Measurements from ENCODE around the gene OTOA. TPM values are rescaled to one million over a fixed set of nuclear protein-coding genes. Genes with fewer than 3 reads are reported as not detected.
A peak's percentile ranks its signal among the peaks of the same experiment; 100 is the strongest.
"Not testable (repeated sequence)": the region's sequence is repeated elsewhere in the genome, so short reads cannot be mapped to it uniquely, and the experiment has no call there.

The OTOA gene
- total and polyA plus RNA-seq, 2 of the 13 experiments (the other 11 are each of a cell fraction or from before 2014, with no cell fraction given): 0.05 to 0.15 TPM

DNA sequence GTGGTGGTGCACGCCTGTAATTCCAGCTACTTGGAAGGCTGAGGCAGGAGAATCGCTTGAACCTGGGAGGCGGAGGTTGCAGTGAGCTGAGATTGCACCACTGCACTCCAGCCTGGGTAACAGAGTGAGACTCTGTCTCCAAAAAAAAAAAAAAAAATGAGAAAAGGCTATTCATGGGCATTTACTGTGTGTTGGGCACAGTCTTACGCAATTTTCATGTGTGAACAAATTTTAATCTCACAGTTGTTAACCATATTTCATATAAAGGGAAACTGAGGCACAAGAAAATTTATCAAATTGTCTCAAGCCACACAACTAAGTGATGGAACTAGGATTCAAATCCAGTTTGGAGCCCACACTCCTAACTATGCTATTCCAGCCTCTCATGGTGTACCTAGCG, 16.9 kb downstream of the OTOA start:
- whole genome bisulfite sequencing (ENCODE audit: low lambda C conversion rate): 57% methylated on average over 5 of the region's 5 CpGs
- H3K9ac ChIP-seq (ENCODE audit: insufficient read depth, low read depth, low read length); intact Hi-C loops (cut with micrococcal nuclease; ENCODE audit: unreplicated experiment); H3K27me3 ChIP-seq (ENCODE audit: control insufficient read depth in 1 of 2, insufficient read depth in 2 of 2, low read length in 2 of 2); CTCF ChIA-PET (ENCODE audit: low intra/inter-chr PET ratio, low total read pairs); BruUV-seq (replicated peaks); H3K79me2 ChIP-seq (ENCODE audit: insufficient read depth, low read length); H3K9me3 ChIP-seq (ENCODE audit: low read length); FAIRE-seq; in situ Hi-C loops (cut with HindIII; ENCODE audit: extremely low pct_ligation_motif_present, low pct_unique_long_range_greater_than_20kb); H3K4me1 ChIP-seq (ENCODE audit: insufficient read depth, low read length); H3K4me2 ChIP-seq (ENCODE audit: low read depth, low read length); POLR2A ChIA-PET; ATAC-seq; H3K27ac ChIP-seq (ENCODE audit: extremely low read length, insufficient read depth, low read length); DNase-seq (ENCODE audit: low spot score); H3K4me3 ChIP-seq (replicated peaks in 1 of 3; ENCODE audit: insufficient read depth in 1 of 3, low read depth in 2 of 3, low read length in 3 of 3); H4K20me1 ChIP-seq (ENCODE audit: insufficient read depth, low read length); H2AFZ ChIP-seq (ENCODE audit: low read length); H3K36me3 ChIP-seq (replicated peaks in 1 of 2; ENCODE audit: control insufficient read depth in 1 of 2, insufficient read depth in 2 of 2, low read length in 2 of 2): not testable (repeated sequence)
- TF ChIP-seq CEBPB (IDR thresholded peaks at IDR 0.05; ENCODE audit: borderline replicate concordance, low read depth, low read length): peak; percentile 67; the same call in 1 of the 2 replicates

DNA sequence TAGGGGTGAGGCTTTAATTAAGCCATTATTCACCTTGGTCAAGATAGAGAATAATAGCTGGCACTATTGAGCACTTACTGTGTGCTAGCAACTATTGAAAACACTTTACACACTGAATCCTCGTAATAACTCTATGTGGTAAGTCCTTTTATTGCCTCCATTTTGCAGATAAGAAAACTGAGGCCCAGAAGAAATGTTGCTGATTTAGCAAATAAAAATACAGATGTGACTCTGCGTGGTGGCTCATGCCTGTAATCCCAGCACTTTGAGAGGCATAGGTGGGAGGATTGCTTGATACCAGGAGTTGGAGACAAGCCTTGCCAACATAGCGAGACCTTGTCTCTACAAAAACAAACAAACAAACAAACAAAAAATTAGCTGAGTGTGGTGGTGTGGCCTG, 19.4 kb downstream of the OTOA start:
- FAIRE-seq (no peak), DNase-seq (ENCODE audit: low spot score) (no peak), ATAC-seq (no peak)
- Histone ChIP-seq H3K27ac (ENCODE audit: extremely low read length, insufficient read depth, low read length) (no peak overlapping the region), H4K20me1 (ENCODE audit: insufficient read depth, low read length) (no peaks in the 10 kb centered on the region), H3K4me3 (replicated peaks in 1 of 3; ENCODE audit: insufficient read depth in 1 of 3, low read depth in 2 of 3, low read length in 3 of 3) (no peak overlapping the region), H3K4me2 (ENCODE audit: low read depth, low read length) (no peak overlapping the region), H3K9ac (ENCODE audit: insufficient read depth, low read depth, low read length) (no peak overlapping the region), H3K4me1 (ENCODE audit: insufficient read depth, low read length) (no peaks in the 10 kb centered on the region), H3K36me3 (replicated peaks in 1 of 2; ENCODE audit: control insufficient read depth in 1 of 2, insufficient read depth in 2 of 2, low read length in 2 of 2) (no peaks in the 10 kb centered on the region), H3K79me2 (ENCODE audit: insufficient read depth, low read length) (no peaks in the 10 kb centered on the region), H3K27me3 (ENCODE audit: control insufficient read depth in 1 of 2, insufficient read depth in 2 of 2, low read length in 2 of 2) (peaks cover 2 to 3% of the 10 kb centered on the region in 2 experiments; a peak in 1 of 5 replicates), H2AFZ (ENCODE audit: low read length) (no peak overlapping the region), H3K9me3 (ENCODE audit: low read length) (no peaks in the 10 kb centered on the region)
- POLR2A ChIA-PET: no interaction called here
- in situ Hi-C loops (cut with HindIII; ENCODE audit: extremely low pct_ligation_motif_present, low pct_unique_long_range_greater_than_20kb) (no loop called here), intact Hi-C loops (cut with micrococcal nuclease; ENCODE audit: unreplicated experiment) (no loop called here)
- CTCF ChIA-PET (ENCODE audit: low intra/inter-chr PET ratio, low total read pairs): no interaction called here
- BruUV-seq (replicated peaks): no TSS peak
- TF ChIP-seq MAFF (IDR thresholded peaks at IDR 0.05; ENCODE audit: low read depth, low read length) (peak; percentile 90), ZNF629 (CRISPR knock-in tag; conservative IDR thresholded peaks at IDR 0.05) (peak; percentile 48; the same call in 1 of the 2 replicates), MAFK (conservative IDR thresholded peaks at IDR 0.05 in 1 of 2, IDR thresholded peaks at IDR 0.05 in 1 of 2; ENCODE audit: low read length in 2 of 2) (peak; percentile 94), ZBTB7A (CRISPR knock-in tag; IDR thresholded peaks at IDR 0.05) (no peak), PTBP1 (IDR thresholded peaks at IDR 0.05; ENCODE audit: low read depth, low read length, poor library complexity, severe bottlenecking) (no peak)
- TF ChIP-seq, protein P1, sequence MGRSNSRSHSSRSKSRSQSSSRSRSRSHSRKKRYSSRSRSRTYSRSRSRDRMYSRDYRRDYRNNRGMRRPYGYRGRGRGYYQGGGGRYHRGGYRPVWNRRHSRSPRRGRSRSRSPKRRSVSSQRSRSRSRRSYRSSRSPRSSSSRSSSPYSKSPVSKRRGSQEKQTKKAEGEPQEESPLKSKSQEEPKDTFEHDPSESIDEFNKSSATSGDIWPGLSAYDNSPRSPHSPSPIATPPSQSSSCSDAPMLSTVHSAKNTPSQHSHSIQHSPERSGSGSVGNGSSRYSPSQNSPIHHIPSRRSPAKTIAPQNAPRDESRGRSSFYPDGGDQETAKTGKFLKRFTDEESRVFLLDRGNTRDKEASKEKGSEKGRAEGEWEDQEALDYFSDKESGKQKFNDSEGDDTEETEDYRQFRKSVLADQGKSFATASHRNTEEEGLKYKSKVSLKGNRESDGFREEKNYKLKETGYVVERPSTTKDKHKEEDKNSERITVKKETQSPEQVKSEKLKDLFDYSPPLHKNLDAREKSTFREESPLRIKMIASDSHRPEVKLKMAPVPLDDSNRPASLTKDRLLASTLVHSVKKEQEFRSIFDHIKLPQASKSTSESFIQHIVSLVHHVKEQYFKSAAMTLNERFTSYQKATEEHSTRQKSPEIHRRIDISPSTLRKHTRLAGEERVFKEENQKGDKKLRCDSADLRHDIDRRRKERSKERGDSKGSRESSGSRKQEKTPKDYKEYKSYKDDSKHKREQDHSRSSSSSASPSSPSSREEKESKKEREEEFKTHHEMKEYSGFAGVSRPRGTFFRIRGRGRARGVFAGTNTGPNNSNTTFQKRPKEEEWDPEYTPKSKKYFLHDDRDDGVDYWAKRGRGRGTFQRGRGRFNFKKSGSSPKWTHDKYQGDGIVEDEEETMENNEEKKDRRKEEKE (IDR thresholded peaks at IDR 0.05): no peak
- 29% methylated on average over 3 of the region's 3 CpGs for WGBS (ENCODE audit: low lambda C conversion rate)
